HepG2 (cell line): ENCODE results near the gene TACO1. TPM values are rescaled to one million over a fixed set of nuclear protein-coding genes. Genes with fewer than 3 reads are reported as not detected.

ENCODE experiments used
- CENPBD1 ChIP-seq: sonication (generic); formaldehyde crosslinking; IDR thresholded peaks from 2 replicates; pipeline ENCODE4 v1.8.0; 2022; ENCODE audit warnings: missing genetic modification reagents, low read depth, mild to moderate bottlenecking, borderline replicate concordance
- HMGXB3 ChIP-seq: sonication (generic); formaldehyde crosslinking; IDR thresholded peaks from 2 replicates; pipeline ENCODE4 v1.4.0; 2020; ENCODE audit warnings: missing genetic modification reagents, borderline replicate concordance
- NFE2L1 ChIP-seq: sonication (generic); formaldehyde crosslinking; IDR thresholded peaks from 2 replicates; pipeline ENCODE4 v1.4.0; 2020; ENCODE audit warnings: missing genetic modification reagents, mild to moderate bottlenecking, borderline replicate concordance
- POGK ChIP-seq: sonication (generic); formaldehyde crosslinking; conservative IDR thresholded peaks from 2 replicates; pipeline ENCODE4 v1.8.0; 2022; ENCODE audit warnings: mild to moderate bottlenecking, moderate library complexity, missing genetic modification reagents
- SP140L ChIP-seq: sonication (generic); formaldehyde crosslinking; IDR thresholded peaks from 2 replicates; pipeline ENCODE4 v1.4.0; 2020; ENCODE audit warnings: missing genetic modification reagents, borderline replicate concordance
- ZNF124 ChIP-seq: sonication (generic); formaldehyde crosslinking; IDR thresholded peaks from 2 replicates; pipeline ENCODE4 v1.4.0; 2020; ENCODE audit warnings: missing genetic modification reagents
- ZNF354B ChIP-seq: sonication (generic); formaldehyde crosslinking; IDR thresholded peaks from 2 replicates; pipeline ENCODE4 v1.8.0; 2022; ENCODE audit warnings: mild to moderate bottlenecking, missing genetic modification reagents
- ZNF547 ChIP-seq: sonication (generic); formaldehyde crosslinking; IDR thresholded peaks from 2 replicates; pipeline ENCODE4 v1.5.1; 2020; ENCODE audit warnings: mild to moderate bottlenecking, missing genetic modification reagents
- ZNF576 ChIP-seq: sonication (generic); formaldehyde crosslinking; IDR thresholded peaks from 2 replicates; pipeline ENCODE4 v1.4.0; 2020; ENCODE audit warnings: mild to moderate bottlenecking, missing genetic modification reagents
- ZNF598 ChIP-seq: sonication (generic); formaldehyde crosslinking; IDR thresholded peaks from 2 replicates; pipeline ENCODE4 v1.5.1; 2020; ENCODE audit warnings: mild to moderate bottlenecking, missing genetic modification reagents, borderline replicate concordance
- ZNF724P ChIP-seq: sonication (generic); formaldehyde crosslinking; IDR thresholded peaks from 2 replicates; pipeline ENCODE4 v1.8.0; 2022; ENCODE audit warnings: missing genetic modification reagents, borderline replicate concordance
- polyA plus RNA-seq, 8 experiments: library from polyadenylated mRNA; depleted of rRNA in 3 of 8; stranded (reverse) in 7 of 8; unstranded in 1 of 8; fragments of >200 nt; fragmentation: Illumina TruSeq in 4 of 8; extraction: Trizol in 4 of 8; gene quantifications; 2 replicates each; pipeline versions ENCODE4 v1.2.1 to v1.2.3, GENCODE V29; 2011 to 2016; ENCODE audit warnings: low read depth in 4 of 8, missing spikeins in 1 of 8, mixed read lengths in 1 of 8; ENCODE audit not compliant: insufficient read depth in 1 of 8
- total RNA-seq, 5 experiments: library from RNA; depleted of rRNA; stranded (reverse); fragments of >200 nt; fragmentation: Illumina TruSeq; extraction: Trizol; gene quantifications; 2 replicates each; pipeline ENCODE4 v1.2.3, GENCODE V29; 2016; ENCODE audit warnings: low read depth in 1 of 5
- TF ChIP-seq, protein P1 (sequence below): sonication (generic); formaldehyde crosslinking; IDR thresholded peaks from 2 replicates; pipeline ENCODE4 v1.9.0; 2021; ENCODE audit warnings: missing genetic modification reagents, mild to moderate bottlenecking, borderline replicate concordance
- TF ChIP-seq, protein P2 (sequence below): sonication (generic); formaldehyde crosslinking; conservative IDR thresholded peaks from 2 replicates; pipeline ENCODE4 v1.4.0; 2020; ENCODE audit warnings: missing genetic modification reagents
- TF ChIP-seq, protein P3 (sequence below): sonication (generic); formaldehyde crosslinking; IDR thresholded peaks from 2 replicates; pipeline ENCODE4 v1.5.0; 2020; ENCODE audit warnings: missing genetic modification reagents
- TF ChIP-seq, protein P4 (sequence below): IDR thresholded peaks from 2 replicates; pipeline ENCODE4 v1.6.1; 2018; ENCODE audit warnings: missing genetic modification reagents

The TACO1 gene
- total and polyA plus RNA-seq, 2 of the 13 experiments (the other 11 are each of a cell fraction or from before 2014, with no cell fraction given), result 34.7 to 53.6 TPM

- TF ChIP-seq, protein P1, sequence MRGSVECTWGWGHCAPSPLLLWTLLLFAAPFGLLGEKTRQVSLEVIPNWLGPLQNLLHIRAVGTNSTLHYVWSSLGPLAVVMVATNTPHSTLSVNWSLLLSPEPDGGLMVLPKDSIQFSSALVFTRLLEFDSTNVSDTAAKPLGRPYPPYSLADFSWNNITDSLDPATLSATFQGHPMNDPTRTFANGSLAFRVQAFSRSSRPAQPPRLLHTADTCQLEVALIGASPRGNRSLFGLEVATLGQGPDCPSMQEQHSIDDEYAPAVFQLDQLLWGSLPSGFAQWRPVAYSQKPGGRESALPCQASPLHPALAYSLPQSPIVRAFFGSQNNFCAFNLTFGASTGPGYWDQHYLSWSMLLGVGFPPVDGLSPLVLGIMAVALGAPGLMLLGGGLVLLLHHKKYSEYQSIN (CRISPR knock-in tag), result no peak
- TF ChIP-seq ZNF547 (no peak), HMGXB3 (CRISPR knock-in tag) (no peak), NFE2L1 (0 out of 2 replicates have a peak, but pooled peaks have one; percentile 54), ZNF124 (peak; percentile 17; the same call in 1 of the 2 replicates), POGK (CRISPR knock-in tag) (peak; percentile 66; the same call in 1 of the 2 replicates), ZNF354B (CRISPR knock-in tag) (no peak), ZNF576 (CRISPR knock-in tag) (no peak), ZNF598 (CRISPR knock-in tag) (no peak; the same call in 1 of the 2 replicates), ZNF724P (CRISPR knock-in tag) (0 out of 2 replicates have a peak, but pooled peaks have one; percentile 79), CENPBD1 (CRISPR knock-in tag) (no peak), SP140L (CRISPR knock-in tag) (no peak)
- TF ChIP-seq, protein P2, sequence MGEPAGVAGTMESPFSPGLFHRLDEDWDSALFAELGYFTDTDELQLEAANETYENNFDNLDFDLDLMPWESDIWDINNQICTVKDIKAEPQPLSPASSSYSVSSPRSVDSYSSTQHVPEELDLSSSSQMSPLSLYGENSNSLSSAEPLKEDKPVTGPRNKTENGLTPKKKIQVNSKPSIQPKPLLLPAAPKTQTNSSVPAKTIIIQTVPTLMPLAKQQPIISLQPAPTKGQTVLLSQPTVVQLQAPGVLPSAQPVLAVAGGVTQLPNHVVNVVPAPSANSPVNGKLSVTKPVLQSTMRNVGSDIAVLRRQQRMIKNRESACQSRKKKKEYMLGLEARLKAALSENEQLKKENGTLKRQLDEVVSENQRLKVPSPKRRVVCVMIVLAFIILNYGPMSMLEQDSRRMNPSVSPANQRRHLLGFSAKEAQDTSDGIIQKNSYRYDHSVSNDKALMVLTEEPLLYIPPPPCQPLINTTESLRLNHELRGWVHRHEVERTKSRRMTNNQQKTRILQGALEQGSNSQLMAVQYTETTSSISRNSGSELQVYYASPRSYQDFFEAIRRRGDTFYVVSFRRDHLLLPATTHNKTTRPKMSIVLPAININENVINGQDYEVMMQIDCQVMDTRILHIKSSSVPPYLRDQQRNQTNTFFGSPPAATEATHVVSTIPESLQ (CRISPR knock-in tag), result no peak
- TF ChIP-seq, protein P3, sequence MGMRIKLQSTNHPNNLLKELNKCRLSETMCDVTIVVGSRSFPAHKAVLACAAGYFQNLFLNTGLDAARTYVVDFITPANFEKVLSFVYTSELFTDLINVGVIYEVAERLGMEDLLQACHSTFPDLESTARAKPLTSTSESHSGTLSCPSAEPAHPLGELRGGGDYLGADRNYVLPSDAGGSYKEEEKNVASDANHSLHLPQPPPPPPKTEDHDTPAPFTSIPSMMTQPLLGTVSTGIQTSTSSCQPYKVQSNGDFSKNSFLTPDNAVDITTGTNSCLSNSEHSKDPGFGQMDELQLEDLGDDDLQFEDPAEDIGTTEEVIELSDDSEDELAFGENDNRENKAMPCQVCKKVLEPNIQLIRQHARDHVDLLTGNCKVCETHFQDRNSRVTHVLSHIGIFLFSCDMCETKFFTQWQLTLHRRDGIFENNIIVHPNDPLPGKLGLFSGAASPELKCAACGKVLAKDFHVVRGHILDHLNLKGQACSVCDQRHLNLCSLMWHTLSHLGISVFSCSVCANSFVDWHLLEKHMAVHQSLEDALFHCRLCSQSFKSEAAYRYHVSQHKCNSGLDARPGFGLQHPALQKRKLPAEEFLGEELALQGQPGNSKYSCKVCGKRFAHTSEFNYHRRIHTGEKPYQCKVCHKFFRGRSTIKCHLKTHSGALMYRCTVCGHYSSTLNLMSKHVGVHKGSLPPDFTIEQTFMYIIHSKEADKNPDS (CRISPR knock-in tag), result no peak
- TF ChIP-seq, protein P4, sequence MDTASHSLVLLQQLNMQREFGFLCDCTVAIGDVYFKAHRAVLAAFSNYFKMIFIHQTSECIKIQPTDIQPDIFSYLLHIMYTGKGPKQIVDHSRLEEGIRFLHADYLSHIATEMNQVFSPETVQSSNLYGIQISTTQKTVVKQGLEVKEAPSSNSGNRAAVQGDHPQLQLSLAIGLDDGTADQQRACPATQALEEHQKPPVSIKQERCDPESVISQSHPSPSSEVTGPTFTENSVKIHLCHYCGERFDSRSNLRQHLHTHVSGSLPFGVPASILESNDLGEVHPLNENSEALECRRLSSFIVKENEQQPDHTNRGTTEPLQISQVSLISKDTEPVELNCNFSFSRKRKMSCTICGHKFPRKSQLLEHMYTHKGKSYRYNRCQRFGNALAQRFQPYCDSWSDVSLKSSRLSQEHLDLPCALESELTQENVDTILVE (CRISPR knock-in tag), result peak; percentile 60; the same call in 1 of the 2 replicates
These were observed 21.1 kb upstream of the TACO1 start (continued) for GRCh38 chr17:63579633-63580032.
